Measurements from ENCODE around the gene GREB1. TPM values are rescaled to one million over a fixed set of nuclear protein-coding genes. Genes with fewer than 3 reads are reported as not detected.

Gene GREB1
- total RNA-seq, 1 experiment from 2014 or later, result 6.2 TPM

DNA sequence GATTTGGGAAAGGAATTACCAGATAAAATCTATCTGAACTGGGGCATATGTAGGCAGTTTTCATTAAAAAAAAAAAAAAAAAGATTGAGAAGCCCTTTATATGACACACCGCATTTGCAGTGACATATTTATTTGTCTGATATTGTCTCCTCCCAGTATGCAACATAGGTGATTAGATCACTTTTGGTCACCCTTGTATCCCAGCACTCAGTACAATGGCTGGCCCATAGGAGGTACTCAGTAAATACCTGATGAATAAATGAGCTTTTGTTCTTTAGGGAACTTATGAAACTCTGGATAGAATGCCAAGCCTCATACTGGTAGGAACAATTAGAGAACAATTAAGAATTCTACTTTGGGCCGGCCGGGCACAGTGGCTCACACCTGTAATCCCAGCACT lies 45.0 kb upstream of the GREB1 start:
- ATAC-seq (no peak), DNase-seq (ENCODE audit: low read depth, low spot score) (no peak)
- H2AFZ ChIP-seq (ENCODE audit: low read depth, low read length, poor library complexity, severe bottlenecking), result no peak overlapping the region
- no peaks in the 10 kb centered on the region for H3K27me3 ChIP-seq (ENCODE audit: insufficient read depth, low read length)
- POLR2A ChIA-PET, result interaction anchor here (0.7 kb wide), 1 partner anchor 12 kb away, joined by 4 read pairs; no protein-coding TSS in a partner anchor
- CTCF ChIA-PET, result no interaction called here
- TF ChIP-seq EZH2 (IDR thresholded peaks at IDR 0.05) (no peak), POLR2A (IDR thresholded peaks at IDR 0.05; ENCODE audit: borderline replicate concordance, extremely low read depth, insufficient read depth, insufficient read length) (no peak)
- no peaks in the 10 kb centered on the region for H3K36me3 ChIP-seq (ENCODE audit: control insufficient read depth in 1 of 2, insufficient read depth in 2 of 2, low read length in 2 of 2)
- no peaks in the 10 kb centered on the region for H3K9me2 ChIP-seq (ENCODE audit: insufficient read depth)
- peaks cover 3 to 5% of the 10 kb centered on the region in 2 experiments; a peak in 2 of 4 replicates for H3K4me1 ChIP-seq (ENCODE audit: control insufficient read depth in 1 of 2, insufficient read depth in 2 of 2, low read length in 2 of 2)
- intact Hi-C loops (cut with micrococcal nuclease), result no loop called here
- no TSS peak for BruUV-seq (replicated peaks)
- no peaks in the 10 kb centered on the region for H3K79me2 ChIP-seq (ENCODE audit: insufficient read depth, low read length)
- no peak overlapping the region for H3K4me2 ChIP-seq (ENCODE audit: low read length)
- no peak overlapping the region for H3K4me3 ChIP-seq (replicated peaks in 1 of 2; ENCODE audit: low read depth in 1 of 2, low read length in 2 of 2)
- no peak overlapping the region for H3K9ac ChIP-seq (ENCODE audit: low read length)
- H3K9me3 ChIP-seq (ENCODE audit: control insufficient read depth in 1 of 2, insufficient read depth in 1 of 2, low read depth in 1 of 2, low read length in 2 of 2), result no peaks in the 10 kb centered on the region
- RAD21 ChIA-PET (ENCODE audit: low non-redundant PET in 1 of 2, low total read pairs in 2 of 2, uncharacterized antibody in 2 of 2, unreplicated experiment in 2 of 2), result interaction anchor here in 1 of 2 experiments (0.6 kb wide), 1 partner anchor 673 kb away, joined by 4 read pairs; no protein-coding TSS in a partner anchor
- H4K20me1 ChIP-seq (ENCODE audit: insufficient read depth), result no peaks in the 10 kb centered on the region
- H3K27ac ChIP-seq (ENCODE audit: low read depth, low read length), result no peak overlapping the region

GRCh38 chr2:11490194-11490593 lies 43.7 kb upstream of the GREB1 start:
- DNase-seq (ENCODE audit: low read depth, low spot score), result no peak
- CTCF ChIA-PET, result interaction anchor here (1.5 kb wide), 1 partner anchor 12 kb away, joined by 3 read pairs; no protein-coding TSS in a partner anchor
- Histone ChIP-seq H3K4me2 (ENCODE audit: low read length) (no peak overlapping the region), H3K9me2 (ENCODE audit: insufficient read depth) (no peaks in the 10 kb centered on the region), H2AFZ (ENCODE audit: low read depth, low read length, poor library complexity, severe bottlenecking) (no peak overlapping the region), H3K27ac (ENCODE audit: low read depth, low read length) (no peak overlapping the region), H3K79me2 (ENCODE audit: insufficient read depth, low read length) (no peaks in the 10 kb centered on the region), H3K27me3 (ENCODE audit: insufficient read depth, low read length) (no peaks in the 10 kb centered on the region), H3K9ac (ENCODE audit: low read length) (no peak overlapping the region), H3K9me3 (ENCODE audit: control insufficient read depth in 1 of 2, insufficient read depth in 1 of 2, low read depth in 1 of 2, low read length in 2 of 2) (no peaks in the 10 kb centered on the region), H3K36me3 (ENCODE audit: control insufficient read depth in 1 of 2, insufficient read depth in 2 of 2, low read length in 2 of 2) (no peaks in the 10 kb centered on the region), H3K4me1 (ENCODE audit: control insufficient read depth in 1 of 2, insufficient read depth in 2 of 2, low read length in 2 of 2) (no peaks in the 10 kb centered on the region), H4K20me1 (ENCODE audit: insufficient read depth) (no peaks in the 10 kb centered on the region), H3K4me3 (replicated peaks in 1 of 2; ENCODE audit: low read depth in 1 of 2, low read length in 2 of 2) (no peak overlapping the region)
- BruUV-seq (replicated peaks), result no TSS peak
- no peak for TF ChIP-seq JUND (IDR thresholded peaks at IDR 0.05)
- TF ChIP-seq CEBPB (IDR thresholded peaks at IDR 0.05; ENCODE audit: low read depth), result no peak
- TF ChIP-seq RAD21 (IDR thresholded peaks at IDR 0.05; ENCODE audit: low read depth), result no peak
- no peak for TF ChIP-seq ATF3 (IDR thresholded peaks at IDR 0.05)
- no peak for TF ChIP-seq EZH2 (IDR thresholded peaks at IDR 0.05)
- TF ChIP-seq, protein P1, sequence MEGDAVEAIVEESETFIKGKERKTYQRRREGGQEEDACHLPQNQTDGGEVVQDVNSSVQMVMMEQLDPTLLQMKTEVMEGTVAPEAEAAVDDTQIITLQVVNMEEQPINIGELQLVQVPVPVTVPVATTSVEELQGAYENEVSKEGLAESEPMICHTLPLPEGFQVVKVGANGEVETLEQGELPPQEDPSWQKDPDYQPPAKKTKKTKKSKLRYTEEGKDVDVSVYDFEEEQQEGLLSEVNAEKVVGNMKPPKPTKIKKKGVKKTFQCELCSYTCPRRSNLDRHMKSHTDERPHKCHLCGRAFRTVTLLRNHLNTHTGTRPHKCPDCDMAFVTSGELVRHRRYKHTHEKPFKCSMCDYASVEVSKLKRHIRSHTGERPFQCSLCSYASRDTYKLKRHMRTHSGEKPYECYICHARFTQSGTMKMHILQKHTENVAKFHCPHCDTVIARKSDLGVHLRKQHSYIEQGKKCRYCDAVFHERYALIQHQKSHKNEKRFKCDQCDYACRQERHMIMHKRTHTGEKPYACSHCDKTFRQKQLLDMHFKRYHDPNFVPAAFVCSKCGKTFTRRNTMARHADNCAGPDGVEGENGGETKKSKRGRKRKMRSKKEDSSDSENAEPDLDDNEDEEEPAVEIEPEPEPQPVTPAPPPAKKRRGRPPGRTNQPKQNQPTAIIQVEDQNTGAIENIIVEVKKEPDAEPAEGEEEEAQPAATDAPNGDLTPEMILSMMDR (IDR thresholded peaks at IDR 0.05 in 2 of 3, conservative IDR thresholded peaks at IDR 0.05 in 1 of 3; ENCODE audit: borderline replicate concordance in 1 of 3, insufficient read depth in 1 of 3, low read depth in 2 of 3, low read length in 2 of 3), result no peak
- TF ChIP-seq SIN3A (IDR thresholded peaks at IDR 0.05; ENCODE audit: low read depth), result no peak
- TF ChIP-seq SP1 (IDR thresholded peaks at IDR 0.05; ENCODE audit: low read depth), result no peak
- TF ChIP-seq EGR1 (IDR thresholded peaks at IDR 0.05; ENCODE audit: low read depth), result no peak
- TF ChIP-seq POLR2AphosphoS5 (IDR thresholded peaks at IDR 0.05; ENCODE audit: low read depth, low read length), result no peak
- no peak for TF ChIP-seq TCF7L2 (IDR thresholded peaks at IDR 0.05; ENCODE audit: borderline replicate concordance, extremely low read depth, insufficient read depth, insufficient read length)
- intact Hi-C loops (cut with micrococcal nuclease), result no loop called here
- RAD21 ChIA-PET (ENCODE audit: low non-redundant PET in 1 of 2, low total read pairs in 2 of 2, uncharacterized antibody in 2 of 2, unreplicated experiment in 2 of 2), result no interaction called here
- POLR2A ChIA-PET, result no interaction called here
- no peak for ATAC-seq
